Vagina (tissue), 2 donors: Measurements from ENCODE around the gene PRTG. TPM values are rescaled to one million over a fixed set of nuclear protein-coding genes. Genes with fewer than 3 reads are reported as not detected.

Experiments
- DNase-seq, 2 donors: peaks; one replicate each; pipeline ENCODE4 v3.0.0-alpha.2; 2017; ENCODE audit errors: extremely low spot score in 2 of 2
- H3K27ac ChIP-seq: fragments of 200-600 bp; sonication (generic); one replicate; pipeline ENCODE4 v1.5.1; 2019
- H3K27me3 ChIP-seq: fragments of 200-600 bp; sonication (generic); one replicate; pipeline ENCODE4 v1.5.1; 2019
- H3K36me3 ChIP-seq, 2 donors: fragments of 200-600 bp; sonication (generic); one replicate each; pipeline ENCODE4 v1.5.1; 2017 to 2019
- H3K4me1 ChIP-seq: fragments of 200-600 bp; sonication (generic); one replicate; pipeline ENCODE4 v1.5.1; 2019
- H3K4me3 ChIP-seq, 2 donors: fragments of 200-600 bp; sonication (generic); 1 replicate in 1 of 2; 2 replicates in 1 of 2; pipeline ENCODE4 v1.5.1; 2016 to 2019
- H3K9me3 ChIP-seq: fragments of 200-600 bp; sonication (generic); one replicate; pipeline ENCODE4 v1.5.1; 2019
- CTCF ChIP-seq, 3 experiments: fragments of 450-650 bp in 2 of 3; fragments of 200-600 bp in 1 of 3; sonication (generic) in 1 of 3; IDR thresholded peaks; one replicate each; pipeline ENCODE4 v1.5.1; 2017 to 2019; ENCODE audit warnings: antibody characterized with exemption in 3 of 3, mild to moderate bottlenecking in 2 of 3, moderate library complexity in 2 of 3
- POLR2A ChIP-seq, 2 donors: fragments of 450-650 bp; IDR thresholded peaks; one replicate each; pipeline ENCODE4 v1.6.1; 2017; ENCODE audit warnings: antibody characterized with exemption in 2 of 2, mild to moderate bottlenecking in 2 of 2, moderate library complexity in 2 of 2
- POLR2AphosphoS5 ChIP-seq, 2 donors: sonication (generic); formaldehyde crosslinking; IDR thresholded peaks; one replicate each; pipeline ENCODE4 v1.9.0; 2017; ENCODE audit warnings: antibody characterized with exemption in 2 of 2, mild to moderate bottlenecking in 2 of 2, low read depth in 1 of 2; ENCODE audit not compliant: insufficient read depth in 1 of 2
- intact Hi-C: fragments of 100-400 bp; cut with DNase I; formaldehyde crosslinking; loops from one replicate; pipeline ENCODE4 v1.15.1; 2023
- total RNA-seq: library from RNA; depleted of rRNA; stranded (reverse); fragments of >200 nt; gene quantifications from one replicate; pipeline ENCODE4 v1.2.3, GENCODE V29; 2016

The PRTG gene
- total RNA-seq, 1 donor from 2014 or later, result 5.2 TPM

GRCh38 chr15:55782901-55783300, 39.9 kb upstream of the PRTG start:
- no peak for DNase-seq
- Histone ChIP-seq H3K27ac (no peak overlapping the region), H3K36me3 (no peaks in the 10 kb centered on the region), H3K4me3 (no peak overlapping the region), H3K4me1 (no peaks in the 10 kb centered on the region), H3K9me3 (no peaks in the 10 kb centered on the region), H3K27me3 (no peaks in the 10 kb centered on the region)
- intact Hi-C loops, result no loop called here
- TF ChIP-seq CTCF (IDR thresholded peaks at IDR 0.05), result no peak
- TF ChIP-seq POLR2AphosphoS5 (IDR thresholded peaks at IDR 0.05; ENCODE audit: insufficient read depth in 1 of 2, low read depth in 1 of 2), result no peak
- no peak for TF ChIP-seq POLR2A (IDR thresholded peaks at IDR 0.05)

GRCh38 chr15:55780292-55780691, 37.3 kb upstream of the PRTG start:
- Histone ChIP-seq H3K9me3 (no peaks in the 10 kb centered on the region), H3K4me3 (no peak overlapping the region), H3K4me1 (no peaks in the 10 kb centered on the region), H3K27ac (no peak overlapping the region), H3K36me3 (no peaks in the 10 kb centered on the region), H3K27me3 (no peaks in the 10 kb centered on the region)
- intact Hi-C loops, result no loop called here
- DNase-seq, result no peak
- TF ChIP-seq CTCF (IDR thresholded peaks at IDR 0.05), result no peak
- no peak for TF ChIP-seq POLR2A (IDR thresholded peaks at IDR 0.05)
- no peak for TF ChIP-seq POLR2AphosphoS5 (IDR thresholded peaks at IDR 0.05; ENCODE audit: insufficient read depth in 1 of 2, low read depth in 1 of 2)

- no peaks in the 10 kb centered on the region for H3K4me1 ChIP-seq
- TF ChIP-seq POLR2A (IDR thresholded peaks at IDR 0.05), result no peak
- no peak for TF ChIP-seq POLR2AphosphoS5 (IDR thresholded peaks at IDR 0.05; ENCODE audit: insufficient read depth in 1 of 2, low read depth in 1 of 2)
- TF ChIP-seq CTCF (IDR thresholded peaks at IDR 0.05), result no peak
- H3K36me3 ChIP-seq, result no peaks in the 10 kb centered on the region
- no peak for DNase-seq
- H3K9me3 ChIP-seq, result no peaks in the 10 kb centered on the region
- H3K27ac ChIP-seq, result no peak overlapping the region
- no peak overlapping the region for H3K4me3 ChIP-seq
- intact Hi-C loops, result no loop called here
- H3K27me3 ChIP-seq, result no peaks in the 10 kb centered on the region
These were observed 36.0 kb upstream of the PRTG start for GRCh38 chr15:55778932-55779331.

GRCh38 chr15:55775316-55775715, 32.4 kb upstream of the PRTG start:
- no peaks in the 10 kb centered on the region for H3K36me3 ChIP-seq
- H3K27me3 ChIP-seq, result no peaks in the 10 kb centered on the region
- DNase-seq, result no peak
- TF ChIP-seq POLR2AphosphoS5 (IDR thresholded peaks at IDR 0.05; ENCODE audit: insufficient read depth in 1 of 2, low read depth in 1 of 2), result no peak
- TF ChIP-seq POLR2A (IDR thresholded peaks at IDR 0.05), result no peak
- TF ChIP-seq CTCF (IDR thresholded peaks at IDR 0.05), result no peak
- H3K9me3 ChIP-seq, result no peaks in the 10 kb centered on the region
- intact Hi-C loops, result no loop called here
- H3K4me3 ChIP-seq, result no peak overlapping the region
- H3K4me1 ChIP-seq, result no peaks in the 10 kb centered on the region
- no peak overlapping the region for H3K27ac ChIP-seq

GRCh38 chr15:55774113-55774970, 31.4 kb upstream of the PRTG start:
- Histone ChIP-seq H3K36me3 (no peaks in the 10 kb centered on the region), H3K4me1 (no peaks in the 10 kb centered on the region), H3K4me3 (no peak overlapping the region), H3K27me3 (no peaks in the 10 kb centered on the region), H3K27ac (no peak overlapping the region), H3K9me3 (no peaks in the 10 kb centered on the region)
- no peak for DNase-seq
- TF ChIP-seq CTCF (IDR thresholded peaks at IDR 0.05), result peak in 1 of 3 experiments; percentile 30
- no peak for TF ChIP-seq POLR2AphosphoS5 (IDR thresholded peaks at IDR 0.05; ENCODE audit: insufficient read depth in 1 of 2, low read depth in 1 of 2)
- TF ChIP-seq POLR2A (IDR thresholded peaks at IDR 0.05), result no peak
- intact Hi-C loops, result no loop called here
